ENCODE measurements around the gene ZNF71. TPM values are rescaled to one million over a fixed set of nuclear protein-coding genes. Genes with fewer than 3 reads are reported as not detected.
A peak's percentile ranks its signal among the peaks of the same experiment; 100 is the strongest.

ZNF71 gene
- 9.0 and 9.3 TPM in 2 replicates for total RNA-seq
- total RNA-seq (2013) = 5.7 TPM
- polyA plus RNA-seq = 4.8 and 6.4 TPM in 2 replicates
- 10.0 and 10.1 TPM in 2 replicates for polyA minus RNA-seq

DNA sequence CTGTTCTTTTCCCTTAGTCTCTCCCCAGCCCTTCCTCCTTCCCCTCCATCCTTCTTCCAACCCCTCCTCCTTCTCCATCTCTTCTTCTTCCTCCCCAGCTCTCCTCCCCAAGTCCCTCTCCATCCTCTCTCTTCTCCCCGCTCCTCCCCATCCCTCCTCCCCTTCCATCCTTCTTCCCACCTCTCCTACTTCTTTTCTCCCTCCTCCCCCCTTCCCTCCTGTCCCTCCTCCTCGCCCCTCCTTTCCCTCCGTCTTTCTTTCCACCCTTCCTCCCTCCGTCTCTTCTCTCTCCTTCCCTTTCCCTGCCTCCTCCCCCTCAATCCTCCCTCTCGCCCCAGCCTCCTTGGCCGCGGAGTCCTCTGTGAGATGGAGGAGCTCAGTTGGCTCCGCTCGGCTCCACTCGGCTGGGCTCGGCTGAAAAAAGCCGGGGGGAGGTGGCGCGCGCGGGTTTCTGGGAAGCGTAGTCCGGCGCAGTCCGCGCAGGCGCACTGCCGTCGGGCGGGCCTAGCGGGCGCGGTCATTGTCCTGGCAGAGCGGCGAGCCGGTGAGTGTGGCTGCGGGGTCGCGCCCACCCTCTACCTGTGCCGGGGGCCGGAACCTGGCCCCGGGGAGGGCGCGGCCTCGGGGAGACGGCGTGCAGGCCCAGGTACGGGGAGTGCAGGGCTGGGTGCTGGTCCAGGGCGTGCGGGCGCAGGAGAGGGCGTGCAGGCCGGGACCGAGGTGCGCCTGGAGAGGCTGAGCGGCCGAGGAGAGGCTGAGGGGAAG lies at the start of gene ZNF71:
ZNF71 (plus strand) TSS at position 520 of the 765 bp plus-strand sequence. CDS start 6,257 bp downstream, outside the sequence.
- Histone ChIP-seq H3K9ac (ENCODE audit: low read length) (peak within 1 kb of the TSS; percentile 91), H3K9me3 (ENCODE audit: control extremely low read depth in 1 of 3, control insufficient read depth in 2 of 3, insufficient read depth in 1 of 3, low read length in 2 of 3) (peaks cover 0 to 17% (median 1%) of the 10 kb centered on the region in 3 donors), H3K4me1 (ENCODE audit: control insufficient read depth in 2 of 2, insufficient read depth in 2 of 2, low read length in 2 of 2) (peaks cover 11 to 20% of the 10 kb centered on the region in 2 donors), H2AFZ (ENCODE audit: insufficient read depth, low read depth, low read length, poor library complexity, severe bottlenecking) (peak within 1 kb of the TSS; percentile 100), H3K27ac (ENCODE audit: low read length in 2 of 2) (peak within 1 kb of the TSS; percentile 49 to 88), H4K20me1 (ENCODE audit: control insufficient read depth, insufficient read depth, low read length, poor library complexity, severe bottlenecking) (no peaks in the 10 kb centered on the region), H3K36me3 (replicated peaks in 1 of 2; ENCODE audit: control extremely low read depth in 1 of 2, control insufficient read depth in 1 of 2, extremely low read depth in 1 of 2, insufficient read depth in 2 of 2, low read length in 1 of 2) (no peaks in the 10 kb centered on the region), H3K4me2 (replicated peaks; ENCODE audit: low read depth, low read length, poor library complexity, severe bottlenecking) (peak within 1 kb of the TSS; percentile 96), H3K4me3 (ENCODE audit: control extremely low read depth in 1 of 5, extremely low read depth in 1 of 5, insufficient read depth in 1 of 5, low read depth in 2 of 5, low read length in 4 of 5) (peak within 1 kb of the TSS; percentile 22 to 88 (median 68)), H3K27me3 (replicated peaks in 1 of 4; ENCODE audit: control extremely low read depth in 1 of 4, control insufficient read depth in 3 of 4, insufficient read depth in 4 of 4, low read length in 3 of 4) (peaks cover 0 to 4% (median 0%) of the 10 kb centered on the region in 4 experiments), H3K79me2 (ENCODE audit: control insufficient read depth, insufficient read depth, low read length) (peaks cover 39% of the 10 kb centered on the region)
- H3K4me3 Mint-ChIP-seq = peak within 1 kb of the TSS; percentile 93
- peaks cover 19% of the 10 kb centered on the region for H3K4me1 Mint-ChIP-seq
- TF ChIP-seq, protein P1, sequence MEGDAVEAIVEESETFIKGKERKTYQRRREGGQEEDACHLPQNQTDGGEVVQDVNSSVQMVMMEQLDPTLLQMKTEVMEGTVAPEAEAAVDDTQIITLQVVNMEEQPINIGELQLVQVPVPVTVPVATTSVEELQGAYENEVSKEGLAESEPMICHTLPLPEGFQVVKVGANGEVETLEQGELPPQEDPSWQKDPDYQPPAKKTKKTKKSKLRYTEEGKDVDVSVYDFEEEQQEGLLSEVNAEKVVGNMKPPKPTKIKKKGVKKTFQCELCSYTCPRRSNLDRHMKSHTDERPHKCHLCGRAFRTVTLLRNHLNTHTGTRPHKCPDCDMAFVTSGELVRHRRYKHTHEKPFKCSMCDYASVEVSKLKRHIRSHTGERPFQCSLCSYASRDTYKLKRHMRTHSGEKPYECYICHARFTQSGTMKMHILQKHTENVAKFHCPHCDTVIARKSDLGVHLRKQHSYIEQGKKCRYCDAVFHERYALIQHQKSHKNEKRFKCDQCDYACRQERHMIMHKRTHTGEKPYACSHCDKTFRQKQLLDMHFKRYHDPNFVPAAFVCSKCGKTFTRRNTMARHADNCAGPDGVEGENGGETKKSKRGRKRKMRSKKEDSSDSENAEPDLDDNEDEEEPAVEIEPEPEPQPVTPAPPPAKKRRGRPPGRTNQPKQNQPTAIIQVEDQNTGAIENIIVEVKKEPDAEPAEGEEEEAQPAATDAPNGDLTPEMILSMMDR (IDR thresholded peaks at IDR 0.05) = no peak
- no peak for TF ChIP-seq EZH2 (IDR thresholded peaks at IDR 0.05; ENCODE audit: borderline replicate concordance, insufficient read depth, low read depth, low read length, poor library complexity, severe bottlenecking)
- CTCF ChIA-PET = no interaction called here
- intact Hi-C loops (cut with micrococcal nuclease) = loop anchor here (1.0 to 10.0 kb wide), 3 partner anchors 28 to 191 kb away; partner anchors contain the start of genes ZNF470 and ZNF583
- POLR2A ChIA-PET = interaction anchor here (0.6 to 1.2 kb wide), 4 partner anchors 56 to 417 kb away, joined by 3 to 19 read pairs (median 6); partner anchors contain the start of genes ZFP28 and ZNF582
- WGBS (ENCODE audit: insufficient coverage) = 3% methylated on average over 52 of the region's 52 CpGs
- DNase-seq (peak; percentile 89), ATAC-seq (ENCODE audit: low read depth) (peak; percentile 94)
- peaks cover 5% of the 10 kb centered on the region for H3K9me3 Mint-ChIP-seq (ENCODE audit: insufficient read depth)
- no peaks in the 10 kb centered on the region for H3K27me3 Mint-ChIP-seq
- H3K27ac Mint-ChIP-seq = peak within 1 kb of the TSS; percentile 90

DNA sequence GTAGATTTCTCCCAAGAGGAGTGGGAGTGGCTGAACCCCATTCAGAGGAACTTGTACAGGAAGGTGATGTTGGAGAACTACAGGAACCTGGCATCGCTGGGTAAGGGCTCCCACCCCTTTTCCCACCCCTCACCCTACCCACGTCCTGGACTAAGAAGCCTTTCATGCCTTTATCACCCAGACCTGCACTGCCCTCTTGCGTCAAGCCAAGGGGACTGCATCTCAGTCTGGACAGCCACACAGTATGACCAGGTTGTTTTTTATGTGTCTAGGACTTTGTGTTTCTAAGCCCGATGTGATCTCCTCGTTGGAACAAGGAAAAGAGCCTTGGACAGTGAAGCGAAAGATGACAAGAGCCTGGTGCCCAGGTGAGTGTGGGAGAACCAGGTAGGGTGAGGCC lies 47.6 kb upstream of the ZNF71 start:
- ChIA-PET CTCF (no interaction called here), POLR2A (no interaction called here)
- H3K36me3 ChIP-seq (replicated peaks in 1 of 2; ENCODE audit: control extremely low read depth in 1 of 2, control insufficient read depth in 1 of 2, extremely low read depth in 1 of 2, insufficient read depth in 2 of 2, low read length in 1 of 2) = peaks cover 12 to 34% of the 10 kb centered on the region in 2 experiments
- H3K79me2 ChIP-seq (ENCODE audit: control insufficient read depth, insufficient read depth, low read length) = no peaks in the 10 kb centered on the region
- ATAC-seq (ENCODE audit: low read depth) (no peak), DNase-seq (no peak)
- H3K4me2 ChIP-seq (replicated peaks; ENCODE audit: low read depth, low read length, poor library complexity, severe bottlenecking) = no peak overlapping the region
- H4K20me1 ChIP-seq (ENCODE audit: control insufficient read depth, insufficient read depth, low read length, poor library complexity, severe bottlenecking) = no peaks in the 10 kb centered on the region
- H3K27me3 Mint-ChIP-seq = no peaks in the 10 kb centered on the region
- no peak overlapping the region for H3K4me3 Mint-ChIP-seq
- no peak overlapping the region for H3K4me3 ChIP-seq (ENCODE audit: control extremely low read depth in 1 of 5, extremely low read depth in 1 of 5, insufficient read depth in 1 of 5, low read depth in 2 of 5, low read length in 4 of 5)
- H3K9me3 Mint-ChIP-seq (ENCODE audit: insufficient read depth) = peaks cover 17% of the 10 kb centered on the region
- H3K27ac Mint-ChIP-seq = no peak overlapping the region
- no peaks in the 10 kb centered on the region for H3K4me1 ChIP-seq (ENCODE audit: control insufficient read depth in 2 of 2, insufficient read depth in 2 of 2, low read length in 2 of 2)
- intact Hi-C loops (cut with micrococcal nuclease) = loop anchor here (10.0 kb wide), 1 partner anchor 47 kb away; the partner anchor contains the start of gene ZNF71
- no peaks in the 10 kb centered on the region for H3K27me3 ChIP-seq (replicated peaks in 1 of 4; ENCODE audit: control extremely low read depth in 1 of 4, control insufficient read depth in 3 of 4, insufficient read depth in 4 of 4, low read length in 3 of 4)
- 84% methylated on average over 3 of the region's 6 CpGs for WGBS (ENCODE audit: insufficient coverage)
- no peaks in the 10 kb centered on the region for H3K4me1 Mint-ChIP-seq
- peaks cover 17 to 81% (median 37%) of the 10 kb centered on the region in 3 donors for H3K9me3 ChIP-seq (ENCODE audit: control extremely low read depth in 1 of 3, control insufficient read depth in 2 of 3, insufficient read depth in 1 of 3, low read length in 2 of 3)
- TF ChIP-seq, protein P1 (IDR thresholded peaks at IDR 0.05) = no peak
- no peak for TF ChIP-seq EZH2 (IDR thresholded peaks at IDR 0.05; ENCODE audit: borderline replicate concordance, insufficient read depth, low read depth, low read length, poor library complexity, severe bottlenecking)
- H3K9ac ChIP-seq (ENCODE audit: low read length) = no peak overlapping the region
- H3K27ac ChIP-seq (ENCODE audit: low read length in 2 of 2) = no peak overlapping the region
- no peak overlapping the region for H2AFZ ChIP-seq (ENCODE audit: insufficient read depth, low read depth, low read length, poor library complexity, severe bottlenecking)

Measured in B cell (primary cell).